Subcutaneous adipose tissue (tissue), 4 donors: Measurements from ENCODE around the gene IMP3. TPM values are rescaled to one million over a fixed set of nuclear protein-coding genes. Genes with fewer than 3 reads are reported as not detected.

Source experiments
- CTCF ChIP-seq: fragments of 450-650 bp; IDR thresholded peaks from one replicate; pipeline ENCODE4 v1.5.1; 2016; ENCODE audit warnings: low read depth, mild to moderate bottlenecking, control low read depth, antibody characterized with exemption, moderate library complexity
- total RNA-seq, 4 donors: library from RNA; depleted of rRNA; stranded (reverse); fragments of >200 nt; gene quantifications; one replicate each; pipeline ENCODE4 v1.1.0, GENCODE V29; 2016

IMP3 gene
- total RNA-seq, 4 donors from 2014 or later = 56.1 to 108 (median 85.9) TPM

DNA sequence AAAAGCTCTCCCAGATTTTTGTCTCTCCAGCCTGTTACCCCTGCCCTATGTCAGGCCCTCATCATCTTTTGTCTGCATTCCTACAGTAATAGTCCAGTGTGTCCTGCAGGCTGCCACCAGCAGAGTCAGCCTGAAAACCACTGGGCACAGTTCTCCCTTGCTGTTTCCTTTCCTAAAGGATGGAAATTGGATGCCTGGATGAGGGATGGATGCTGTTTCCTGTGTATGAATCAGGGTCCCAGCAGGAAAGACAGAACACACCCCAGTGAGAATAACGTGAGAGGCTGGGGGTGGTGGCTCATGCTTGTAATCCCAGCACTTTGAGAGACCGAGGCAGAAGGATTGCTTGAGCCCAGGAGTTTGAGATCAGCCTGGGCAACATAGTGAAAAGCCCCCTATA is 4.4 kb upstream of the IMP3 start:
- no peak for TF ChIP-seq CTCF

DNA sequence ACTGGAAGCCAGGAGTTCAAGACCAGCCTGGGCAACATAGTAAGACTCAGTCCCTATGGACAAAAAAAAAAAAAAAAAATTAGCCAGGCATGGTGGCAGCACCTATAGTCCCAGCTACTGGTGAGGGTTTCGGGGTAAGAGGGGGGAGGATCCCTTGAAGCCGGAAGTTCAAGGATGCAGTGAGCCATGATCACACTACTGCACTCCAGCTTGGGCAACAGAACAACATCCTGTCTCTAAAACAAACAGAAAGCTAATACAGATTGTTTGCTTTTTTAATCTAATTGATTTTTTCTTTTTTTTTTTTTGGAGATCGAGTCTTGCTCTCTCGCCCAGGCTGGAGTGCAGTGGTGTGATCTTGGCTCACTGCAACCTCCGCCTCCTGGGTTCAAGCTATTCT is 1.6 kb upstream of the IMP3 start:
- no peak for TF ChIP-seq CTCF

GRCh38 chr15:75641179-75641503 is 1.1 kb upstream of the IMP3 start:
- TF ChIP-seq CTCF = no peak

GRCh38 chr15:75640483-75641178 is 607 bp upstream of the IMP3 start:
- TF ChIP-seq CTCF = no peak

- TF ChIP-seq CTCF = no peak
Measured at GRCh38 chr15:75639191-75639708, 774 bp downstream of the IMP3 start.

- TF ChIP-seq CTCF = no peak
Measured at GRCh38 chr15:75637245-75638009, 2.6 kb downstream of the IMP3 start.

DNA sequence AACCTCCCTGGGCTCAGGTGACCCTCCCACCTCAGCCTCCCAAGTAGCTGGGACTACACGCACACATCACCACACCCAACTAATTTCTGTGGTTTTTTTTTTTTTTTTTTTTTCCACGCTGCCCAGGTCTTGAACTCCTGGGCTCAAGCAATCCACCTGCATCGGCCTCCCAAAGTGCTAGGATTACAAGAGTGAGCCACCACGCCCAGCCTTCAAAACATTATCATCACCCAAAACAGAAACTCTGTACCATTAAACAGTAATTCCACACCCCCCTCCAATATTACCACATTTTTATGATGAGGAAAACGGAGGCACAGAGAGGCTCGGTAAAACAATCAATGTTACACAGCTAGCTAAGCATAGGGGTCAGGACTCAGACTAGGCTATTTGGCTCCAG is 4.0 kb downstream of the IMP3 start:
- TF ChIP-seq CTCF = no peak
